ENCODE measurements around the gene CYFIP1. TPM values are rescaled to one million over a fixed set of nuclear protein-coding genes. Genes with fewer than 3 reads are reported as not detected.

CYFIP1 gene
- total and polyA plus RNA-seq, 2 of the 13 experiments (the other 11 are each of a cell fraction or from before 2014, with no cell fraction given), result 38.1 to 58.3 TPM

GRCh38 chr15:22838292-22839042, 141.7 kb downstream of the CYFIP1 start, which contains the start of gene NIPA2 (continued):
- 0 out of 2 replicates have a peak, but pooled peaks have one; percentile 23 for TF ChIP-seq GFI1 (CRISPR knock-in tag; IDR thresholded peaks at IDR 0.05; ENCODE audit: borderline replicate concordance)
- peak; percentile 67 for TF ChIP-seq HNRNPLL (IDR thresholded peaks at IDR 0.05; ENCODE audit: low read depth, low read length, poor library complexity, severe bottlenecking)
- TF ChIP-seq ZNF205 (CRISPR knock-in tag; IDR thresholded peaks at IDR 0.05), result no peak
- TF ChIP-seq ZNF124 (CRISPR knock-in tag; IDR thresholded peaks at IDR 0.05), result peak; percentile 62; the same call in 1 of the 2 replicates
- no peak; the same call in 1 of the 2 replicates for TF ChIP-seq FOXC1 (CRISPR knock-in tag; IDR thresholded peaks at IDR 0.05; ENCODE audit: borderline replicate concordance)
- TF ChIP-seq RFX3 (CRISPR knock-in tag; IDR thresholded peaks at IDR 0.05), result no peak
- TF ChIP-seq ZNF207 (IDR thresholded peaks at IDR 0.05; ENCODE audit: borderline replicate concordance), result no peak
- no peak for TF ChIP-seq HNF4G (IDR thresholded peaks at IDR 0.05; ENCODE audit: borderline replicate concordance, low read depth, low read length)
- TF ChIP-seq HNF4G (CRISPR knock-in tag; IDR thresholded peaks at IDR 0.05; ENCODE audit: borderline replicate concordance, low read depth), result 0 out of 2 replicates have a peak, but pooled peaks have one; percentile 30
- no peak for TF ChIP-seq FOXK2 (IDR thresholded peaks at IDR 0.05)
- TF ChIP-seq ZNF235 (CRISPR knock-in tag; IDR thresholded peaks at IDR 0.05; ENCODE audit: borderline replicate concordance), result no peak
- TF ChIP-seq SIN3B (IDR thresholded peaks at IDR 0.05; ENCODE audit: low read length), result peak; percentile 77; the same call in 1 of the 2 replicates
- no peak for TF ChIP-seq MLLT10 (CRISPR knock-in tag; IDR thresholded peaks at IDR 0.05)
- TF ChIP-seq ZNF766 (CRISPR knock-in tag; IDR thresholded peaks at IDR 0.05; ENCODE audit: borderline replicate concordance), result no peak
- no peak for TF ChIP-seq SKIL (CRISPR knock-in tag; IDR thresholded peaks at IDR 0.05; ENCODE audit: borderline replicate concordance)
- TF ChIP-seq NAIF1 (CRISPR knock-in tag; IDR thresholded peaks at IDR 0.05; ENCODE audit: borderline replicate concordance), result 0 out of 2 replicates have a peak, but pooled peaks have one; percentile 9
- no peak for TF ChIP-seq THRA (CRISPR knock-in tag; IDR thresholded peaks at IDR 0.05; ENCODE audit: borderline replicate concordance)
- TF ChIP-seq KLF15 (CRISPR knock-in tag; IDR thresholded peaks at IDR 0.05; ENCODE audit: borderline replicate concordance), result no peak
- no peak for TF ChIP-seq ZNF317 (CRISPR knock-in tag; IDR thresholded peaks at IDR 0.05)
- 0 out of 2 replicates have a peak, but pooled peaks have one; percentile 40 for TF ChIP-seq IRF1 (CRISPR knock-in tag; IDR thresholded peaks at IDR 0.05; ENCODE audit: low read depth)
- TF ChIP-seq, protein P1, sequence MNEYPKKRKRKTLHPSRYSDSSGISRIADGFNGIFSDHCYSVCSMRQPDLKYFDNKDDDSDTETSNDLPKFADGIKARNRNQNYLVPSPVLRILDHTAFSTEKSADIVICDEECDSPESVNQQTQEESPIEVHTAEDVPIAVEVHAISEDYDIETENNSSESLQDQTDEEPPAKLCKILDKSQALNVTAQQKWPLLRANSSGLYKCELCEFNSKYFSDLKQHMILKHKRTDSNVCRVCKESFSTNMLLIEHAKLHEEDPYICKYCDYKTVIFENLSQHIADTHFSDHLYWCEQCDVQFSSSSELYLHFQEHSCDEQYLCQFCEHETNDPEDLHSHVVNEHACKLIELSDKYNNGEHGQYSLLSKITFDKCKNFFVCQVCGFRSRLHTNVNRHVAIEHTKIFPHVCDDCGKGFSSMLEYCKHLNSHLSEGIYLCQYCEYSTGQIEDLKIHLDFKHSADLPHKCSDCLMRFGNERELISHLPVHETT (CRISPR knock-in tag; conservative IDR thresholded peaks at IDR 0.05), result 0 out of 2 replicates have a peak, but pooled peaks have one; percentile 35
- TF ChIP-seq, protein P2, sequence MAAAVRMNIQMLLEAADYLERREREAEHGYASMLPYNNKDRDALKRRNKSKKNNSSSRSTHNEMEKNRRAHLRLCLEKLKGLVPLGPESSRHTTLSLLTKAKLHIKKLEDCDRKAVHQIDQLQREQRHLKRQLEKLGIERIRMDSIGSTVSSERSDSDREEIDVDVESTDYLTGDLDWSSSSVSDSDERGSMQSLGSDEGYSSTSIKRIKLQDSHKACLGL (CRISPR knock-in tag; IDR thresholded peaks at IDR 0.05), result peak; percentile 75
- TF ChIP-seq FOSL1 (CRISPR knock-in tag; IDR thresholded peaks at IDR 0.05; ENCODE audit: borderline replicate concordance), result no peak
- peak; percentile 95 for TF ChIP-seq GABPB1 (CRISPR knock-in tag; IDR thresholded peaks at IDR 0.05)
